ENCODE results near the gene IL17F. TPM values are rescaled to one million over a fixed set of nuclear protein-coding genes. Genes with fewer than 3 reads are reported as not detected.

The IL17F gene
- total RNA-seq, 2 experiments from 2014 or later: not detected

DNA sequence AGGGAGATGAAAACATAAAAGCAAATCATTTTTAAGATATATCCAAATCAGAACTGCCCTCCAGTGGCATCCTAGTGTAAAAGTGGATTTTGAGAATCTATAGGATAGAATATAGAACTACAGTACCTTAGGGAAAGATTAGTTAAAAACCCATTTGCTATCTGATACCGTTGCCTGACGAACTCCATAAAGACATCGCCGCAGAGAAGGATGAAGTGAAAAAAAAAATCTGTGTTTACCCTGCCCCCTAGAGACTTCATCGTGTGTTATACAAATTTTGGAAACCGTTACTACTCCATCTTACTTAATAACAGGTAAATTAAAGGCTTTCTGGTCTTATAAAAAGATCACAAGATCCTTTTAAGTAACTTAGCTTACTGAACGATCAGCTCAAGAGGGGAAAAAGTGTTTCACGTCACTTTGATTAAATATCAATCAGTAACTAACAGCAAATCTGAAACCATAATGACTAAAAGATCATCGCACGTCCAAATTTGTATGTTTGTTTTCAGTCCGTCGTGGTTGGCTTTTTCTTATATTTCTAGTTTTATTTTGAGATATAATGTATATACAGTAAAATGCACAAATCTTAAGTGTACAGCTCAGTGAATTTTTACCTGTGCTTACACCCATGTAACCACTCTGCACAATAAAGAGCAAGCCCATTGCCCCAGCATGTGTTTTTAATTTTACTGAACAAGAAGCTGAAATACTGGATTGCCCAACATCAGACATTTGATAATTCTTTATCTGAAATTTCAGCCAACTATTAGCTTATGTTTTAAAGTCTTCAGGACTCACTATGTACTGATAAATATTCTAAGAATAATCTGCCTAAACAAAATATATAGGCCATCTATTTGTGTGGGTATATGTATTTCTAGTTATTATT lies 41.1 kb upstream of the IL17F start:
- H2AFZ ChIP-seq (ENCODE audit: low read length): peak overlapping the region; percentile 71
- H3K4me3 ChIP-seq (ENCODE audit: low read depth, low read length, poor library complexity, severe bottlenecking): peak overlapping the region; percentile 85
- H3K4me1 ChIP-seq (ENCODE audit: insufficient read depth, low read length, poor library complexity, severe bottlenecking): peaks cover 52% of the 10 kb centered on the region
- H3K4me2 ChIP-seq (ENCODE audit: low read length): peak overlapping the region; percentile 71
- no peaks in the 10 kb centered on the region for H3K9me3 ChIP-seq (ENCODE audit: low read length)
- H4K20me1 ChIP-seq (ENCODE audit: insufficient read depth, low read length): peaks cover 26% of the 10 kb centered on the region
- peaks cover 47% of the 10 kb centered on the region for H3K79me2 ChIP-seq (ENCODE audit: insufficient read depth, low read depth, low read length)
- ChIA-PET CTCF (ENCODE audit: unreplicated experiment) (interaction anchor here (1.3 to 3.5 kb wide), 6 partner anchors 17 to 114 kb away, joined by 3 to 16 read pairs (median 6); partner anchors contain the start of gene PAQR8), POLR2A (interaction anchor here (0.6 to 8.9 kb wide), 43 partner anchors 9 to 781 kb away, joined by 3 to 122 read pairs (median 5); partner anchors contain the start of gene PAQR8)
- no peaks in the 10 kb centered on the region for H3K9me2 ChIP-seq (ENCODE audit: insufficient read depth, low read length)
- H3K36me3 ChIP-seq (ENCODE audit: insufficient read depth, low read length): peaks cover 39% of the 10 kb centered on the region
- H3K27ac ChIP-seq (ENCODE audit: low read depth, low read length, poor library complexity, severe bottlenecking): peak overlapping the region; percentile 90
- TSS peak; percentile 97 for BruUV-seq (replicated peaks)
- intact Hi-C loops (cut with micrococcal nuclease; ENCODE audit: unreplicated experiment): loop anchor here (1.0 to 5.0 kb wide), 4 partner anchors 20 to 292 kb away; partner anchors contain the start of gene TRAM2
- DNase-seq (ENCODE audit: low spot score): peak; percentile 82
- no peak for TF ChIP-seq EZH2phosphoT487 (IDR thresholded peaks at IDR 0.05; ENCODE audit: borderline replicate concordance, low read depth, low read length)
- TF ChIP-seq, protein P1, sequence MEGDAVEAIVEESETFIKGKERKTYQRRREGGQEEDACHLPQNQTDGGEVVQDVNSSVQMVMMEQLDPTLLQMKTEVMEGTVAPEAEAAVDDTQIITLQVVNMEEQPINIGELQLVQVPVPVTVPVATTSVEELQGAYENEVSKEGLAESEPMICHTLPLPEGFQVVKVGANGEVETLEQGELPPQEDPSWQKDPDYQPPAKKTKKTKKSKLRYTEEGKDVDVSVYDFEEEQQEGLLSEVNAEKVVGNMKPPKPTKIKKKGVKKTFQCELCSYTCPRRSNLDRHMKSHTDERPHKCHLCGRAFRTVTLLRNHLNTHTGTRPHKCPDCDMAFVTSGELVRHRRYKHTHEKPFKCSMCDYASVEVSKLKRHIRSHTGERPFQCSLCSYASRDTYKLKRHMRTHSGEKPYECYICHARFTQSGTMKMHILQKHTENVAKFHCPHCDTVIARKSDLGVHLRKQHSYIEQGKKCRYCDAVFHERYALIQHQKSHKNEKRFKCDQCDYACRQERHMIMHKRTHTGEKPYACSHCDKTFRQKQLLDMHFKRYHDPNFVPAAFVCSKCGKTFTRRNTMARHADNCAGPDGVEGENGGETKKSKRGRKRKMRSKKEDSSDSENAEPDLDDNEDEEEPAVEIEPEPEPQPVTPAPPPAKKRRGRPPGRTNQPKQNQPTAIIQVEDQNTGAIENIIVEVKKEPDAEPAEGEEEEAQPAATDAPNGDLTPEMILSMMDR (conservative IDR thresholded peaks at IDR 0.05; ENCODE audit: low read length): peak; percentile 65; the same call in 1 of the 2 replicates

DNA sequence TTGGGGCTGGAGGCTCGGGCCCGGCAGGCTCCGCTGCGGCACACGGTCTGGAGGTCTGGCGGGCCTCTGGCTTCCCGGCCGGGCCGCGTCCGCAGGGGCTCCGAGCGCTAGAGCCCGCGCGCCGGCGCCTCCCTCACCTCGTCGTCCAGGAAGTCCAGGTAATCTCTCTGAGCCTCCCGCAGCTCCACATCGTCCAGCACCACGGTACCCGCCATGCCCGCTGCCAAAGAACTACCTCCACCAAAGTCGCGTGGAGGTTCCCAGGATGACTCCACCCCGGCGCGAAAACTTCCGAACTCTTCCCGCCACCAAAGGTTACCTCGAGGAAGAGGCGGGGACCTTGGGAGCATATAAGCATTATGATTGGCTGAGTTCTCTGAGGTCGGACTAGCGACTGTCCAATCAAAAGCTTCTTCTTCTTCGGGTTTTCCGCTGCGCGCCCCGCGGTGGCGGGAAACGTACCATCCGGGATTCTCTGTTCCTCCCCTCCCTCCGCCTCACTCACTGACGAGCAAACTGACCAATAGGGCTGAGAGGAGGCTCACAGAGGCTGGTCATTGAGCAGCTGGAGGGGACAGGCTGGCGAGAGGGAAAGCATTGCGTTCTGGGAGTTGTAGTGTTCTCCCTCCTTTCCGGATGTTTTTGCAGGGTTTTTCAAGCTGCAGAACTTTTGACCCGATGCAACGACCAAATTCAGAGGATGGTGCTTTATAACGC lies 40.3 kb upstream of the IL17F start, which contains the start of gene MCM3:
MCM3 (minus strand) TSS at position 283 of the 717 bp plus-strand sequence; CDS start at position 215, 68 bp downstream.
- peak; percentile 100 for DNase-seq (ENCODE audit: low spot score)
- POLR2A ChIA-PET: interaction anchor here (0.6 to 8.9 kb wide), 34 partner anchors 10 to 782 kb away, joined by 3 to 122 read pairs (median 4); partner anchors contain the start of gene PAQR8

More for the DNA sequence above, 40.3 kb upstream of the IL17F start, which contains the start of gene MCM3:
- intact Hi-C loops (cut with micrococcal nuclease; ENCODE audit: unreplicated experiment): loop anchor here (1.0 to 5.0 kb wide), 5 partner anchors 21 to 380 kb away; partner anchors contain the start of genes PAQR8 and TRAM2
- Histone ChIP-seq H3K4me3 (ENCODE audit: low read depth, low read length, poor library complexity, severe bottlenecking) (peak within 1 kb of the TSS; percentile 85), H3K36me3 (ENCODE audit: insufficient read depth, low read length) (peaks cover 47% of the 10 kb centered on the region), H3K4me1 (ENCODE audit: insufficient read depth, low read length, poor library complexity, severe bottlenecking) (peaks cover 59% of the 10 kb centered on the region), H3K4me2 (ENCODE audit: low read length) (peak within 1 kb of the TSS; percentile 88), H3K27ac (ENCODE audit: low read depth, low read length, poor library complexity, severe bottlenecking) (peak within 1 kb of the TSS; percentile 90), H4K20me1 (ENCODE audit: insufficient read depth, low read length) (peaks cover 34% of the 10 kb centered on the region), H2AFZ (ENCODE audit: low read length) (peak within 1 kb of the TSS; percentile 71), H3K9me2 (ENCODE audit: insufficient read depth, low read length) (no peaks in the 10 kb centered on the region), H3K79me2 (ENCODE audit: insufficient read depth, low read depth, low read length) (peaks cover 55% of the 10 kb centered on the region), H3K9me3 (ENCODE audit: low read length) (no peaks in the 10 kb centered on the region)
- CTCF ChIA-PET (ENCODE audit: unreplicated experiment): interaction anchor here (1.0 to 3.5 kb wide), 4 partner anchors 22 to 135 kb away, joined by 3 to 16 read pairs (median 10); partner anchors contain the start of gene PAQR8
- TF ChIP-seq, protein P1 (conservative IDR thresholded peaks at IDR 0.05; ENCODE audit: low read length): no peak
- TF ChIP-seq EZH2phosphoT487 (IDR thresholded peaks at IDR 0.05; ENCODE audit: borderline replicate concordance, low read depth, low read length): no peak
- BruUV-seq (replicated peaks): no TSS peak
